ENCODE data around the gene RXFP1.

Gene RXFP1

DNA sequence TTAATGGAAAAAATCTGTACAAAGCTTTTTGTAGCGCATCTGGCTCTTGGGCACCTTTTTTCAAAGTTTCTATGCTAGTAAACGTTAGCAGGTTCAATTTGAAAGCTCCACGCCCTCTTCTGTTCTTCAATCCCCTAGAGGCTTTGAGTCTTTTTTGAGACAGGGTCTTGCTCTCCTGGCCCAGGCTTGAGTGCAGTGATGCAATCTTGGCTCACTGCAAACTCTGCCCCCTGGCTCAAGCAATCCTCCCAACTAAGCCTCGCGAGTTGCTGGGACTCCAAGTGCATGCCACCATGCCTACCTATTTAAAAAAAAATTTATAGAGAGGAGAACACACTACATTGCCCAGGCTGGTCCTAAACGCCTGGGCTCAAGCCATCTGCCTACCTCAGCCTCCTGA, 9.2 kb downstream of the RXFP1 start:
- DNase-seq (ENCODE audit: insufficient read length, low spot score) (no peak), FAIRE-seq (no peak)
- TF ChIP-seq, protein P1, sequence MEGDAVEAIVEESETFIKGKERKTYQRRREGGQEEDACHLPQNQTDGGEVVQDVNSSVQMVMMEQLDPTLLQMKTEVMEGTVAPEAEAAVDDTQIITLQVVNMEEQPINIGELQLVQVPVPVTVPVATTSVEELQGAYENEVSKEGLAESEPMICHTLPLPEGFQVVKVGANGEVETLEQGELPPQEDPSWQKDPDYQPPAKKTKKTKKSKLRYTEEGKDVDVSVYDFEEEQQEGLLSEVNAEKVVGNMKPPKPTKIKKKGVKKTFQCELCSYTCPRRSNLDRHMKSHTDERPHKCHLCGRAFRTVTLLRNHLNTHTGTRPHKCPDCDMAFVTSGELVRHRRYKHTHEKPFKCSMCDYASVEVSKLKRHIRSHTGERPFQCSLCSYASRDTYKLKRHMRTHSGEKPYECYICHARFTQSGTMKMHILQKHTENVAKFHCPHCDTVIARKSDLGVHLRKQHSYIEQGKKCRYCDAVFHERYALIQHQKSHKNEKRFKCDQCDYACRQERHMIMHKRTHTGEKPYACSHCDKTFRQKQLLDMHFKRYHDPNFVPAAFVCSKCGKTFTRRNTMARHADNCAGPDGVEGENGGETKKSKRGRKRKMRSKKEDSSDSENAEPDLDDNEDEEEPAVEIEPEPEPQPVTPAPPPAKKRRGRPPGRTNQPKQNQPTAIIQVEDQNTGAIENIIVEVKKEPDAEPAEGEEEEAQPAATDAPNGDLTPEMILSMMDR (IDR thresholded peaks at IDR 0.05; ENCODE audit: insufficient read depth, missing control alignments), result no peak

DNA sequence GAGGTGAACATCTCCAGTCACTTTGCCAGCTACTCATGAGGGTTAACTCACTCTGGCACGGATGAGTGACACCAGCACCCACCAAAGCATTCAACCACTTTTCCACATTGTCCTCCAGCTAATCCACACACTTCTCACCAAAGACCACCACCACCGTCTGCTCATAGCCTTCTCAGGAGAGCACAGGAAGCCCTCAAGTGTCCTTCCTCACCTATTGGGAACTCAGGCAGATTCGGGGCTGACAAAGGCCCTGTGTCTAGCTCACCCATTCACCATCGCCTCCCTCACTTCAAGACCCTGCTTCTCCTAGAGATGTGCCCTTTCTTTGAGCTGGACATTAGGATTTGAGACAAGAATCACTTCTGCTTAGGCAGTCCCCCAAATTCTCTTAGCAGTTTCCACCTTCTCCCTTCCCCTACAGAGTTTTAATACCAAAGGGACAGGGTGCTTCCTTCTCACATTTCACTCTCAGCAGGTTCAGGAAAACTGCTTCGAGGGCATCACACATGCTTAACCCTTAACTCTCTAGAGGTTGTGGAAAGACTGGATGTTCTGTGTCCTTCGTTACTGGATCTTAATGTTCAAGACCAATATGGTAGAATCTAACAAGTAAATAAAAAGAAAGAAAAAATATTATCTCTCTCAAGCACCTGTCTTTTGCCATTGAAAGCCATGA, 11.0 kb downstream of the RXFP1 start:
- DNase-seq (ENCODE audit: insufficient read length, low spot score) (no peak), FAIRE-seq (no peak)
- TF ChIP-seq, protein P1 (IDR thresholded peaks at IDR 0.05; ENCODE audit: insufficient read depth, missing control alignments), result no peak

- no peak for FAIRE-seq
- TF ChIP-seq, protein P1 (IDR thresholded peaks at IDR 0.05; ENCODE audit: insufficient read depth, missing control alignments), result no peak
- no peak for DNase-seq (ENCODE audit: insufficient read length, low spot score)
Observed at GRCh38 chr4:158534727-158535126, 13.0 kb downstream of the RXFP1 start.

- FAIRE-seq (no peak), DNase-seq (ENCODE audit: insufficient read length, low spot score) (no peak)
Observed at GRCh38 chr4:158535130-158535614, 13.5 kb downstream of the RXFP1 start.

GRCh38 chr4:158536833-158537232, 15.2 kb downstream of the RXFP1 start:
- TF ChIP-seq, protein P1 (IDR thresholded peaks at IDR 0.05; ENCODE audit: insufficient read depth, missing control alignments), result no peak
- FAIRE-seq (no peak), DNase-seq (ENCODE audit: insufficient read length, low spot score) (no peak)

More at GRCh38 chr4:158535130-158535614, 13.5 kb downstream of the RXFP1 start:
- TF ChIP-seq, protein P1 (IDR thresholded peaks at IDR 0.05; ENCODE audit: insufficient read depth, missing control alignments), result no peak

DNA sequence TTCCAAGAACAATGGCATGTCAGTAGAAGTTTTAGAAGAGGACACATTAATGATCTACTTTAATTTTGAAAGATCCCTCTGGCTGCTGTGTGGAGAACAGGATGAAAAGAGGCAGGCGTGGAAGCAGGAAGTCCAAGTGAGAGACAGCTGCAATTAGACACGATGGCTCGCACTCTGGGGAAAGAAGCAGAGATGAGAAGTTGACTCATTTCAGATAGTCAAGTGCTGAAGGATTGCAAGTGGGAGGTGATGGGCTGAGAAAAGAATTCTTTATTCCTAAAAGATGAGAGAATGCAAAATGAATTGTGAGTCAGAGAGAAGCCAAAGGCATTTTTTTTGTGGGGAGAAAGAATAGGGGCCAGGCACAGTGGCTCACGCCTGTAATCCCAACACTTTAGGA, 16.5 kb downstream of the RXFP1 start:
- FAIRE-seq (no peak), DNase-seq (ENCODE audit: insufficient read length, low spot score) (no peak)
- TF ChIP-seq, protein P1 (IDR thresholded peaks at IDR 0.05; ENCODE audit: insufficient read depth, missing control alignments), result no peak

- FAIRE-seq (no peak), DNase-seq (ENCODE audit: insufficient read length, low spot score) (no peak)
- TF ChIP-seq, protein P1 (IDR thresholded peaks at IDR 0.05; ENCODE audit: insufficient read depth, missing control alignments), result no peak
Observed at GRCh38 chr4:158538911-158539310, 17.2 kb downstream of the RXFP1 start.
